GM21723 (cell line): ENCODE data around the gene ABLIM2.

Source experiments
- ATAC-seq: cut with Tn5 transposase; IDR thresholded peaks from one replicate; pipeline ENCODE4 v1.9.1; 2021; ENCODE audit warnings: mild to moderate bottlenecking, moderate library complexity; ENCODE audit not compliant: unreplicated experiment

Gene ABLIM2

GRCh38 chr4:8033829-8034528 lies 124.6 kb downstream of the ABLIM2 start:
- ATAC-seq: no peak

DNA sequence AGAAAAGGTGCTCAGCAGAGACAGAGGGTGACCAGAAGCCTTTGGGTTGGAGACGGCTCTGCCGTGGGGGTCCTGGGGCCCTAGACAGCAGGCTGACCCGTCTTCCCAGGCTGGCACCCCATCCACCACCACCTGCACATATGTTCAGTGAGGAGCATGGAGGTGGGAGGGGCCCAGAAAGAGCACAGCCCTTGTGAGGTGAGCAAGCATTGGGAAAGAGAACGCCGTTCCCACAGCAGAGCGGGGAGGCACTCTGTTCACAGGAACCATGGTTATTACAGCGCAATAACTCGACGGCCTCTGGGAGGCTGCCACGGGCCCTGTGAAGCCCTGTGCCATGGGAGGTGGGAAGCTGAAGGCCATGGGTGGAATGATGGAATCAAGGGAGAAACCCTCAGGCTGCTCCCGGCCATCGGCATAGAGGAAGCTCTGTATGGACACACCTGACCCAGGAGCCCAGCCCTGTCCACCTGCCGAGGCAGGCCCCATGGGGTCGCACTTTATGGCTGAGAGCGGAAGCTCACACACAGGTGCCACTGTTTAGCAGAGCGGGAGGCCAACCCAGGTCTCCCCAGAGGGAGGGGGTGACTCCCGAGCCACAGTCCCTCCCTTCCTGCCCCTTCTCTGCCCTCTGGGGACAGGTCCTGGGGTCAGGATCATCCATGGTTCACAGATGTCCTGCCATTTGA lies 125.4 kb downstream of the ABLIM2 start:
- ATAC-seq: no peak

- ATAC-seq: no peak
Measured at GRCh38 chr4:8032381-8032780, 126.2 kb downstream of the ABLIM2 start.

GRCh38 chr4:8030121-8030781 lies 128.4 kb downstream of the ABLIM2 start:
- no peak for ATAC-seq

GRCh38 chr4:8029689-8030088 lies 128.9 kb downstream of the ABLIM2 start:
- no peak for ATAC-seq

- no peak for ATAC-seq
Measured at GRCh38 chr4:8028884-8029568, 129.6 kb downstream of the ABLIM2 start.

DNA sequence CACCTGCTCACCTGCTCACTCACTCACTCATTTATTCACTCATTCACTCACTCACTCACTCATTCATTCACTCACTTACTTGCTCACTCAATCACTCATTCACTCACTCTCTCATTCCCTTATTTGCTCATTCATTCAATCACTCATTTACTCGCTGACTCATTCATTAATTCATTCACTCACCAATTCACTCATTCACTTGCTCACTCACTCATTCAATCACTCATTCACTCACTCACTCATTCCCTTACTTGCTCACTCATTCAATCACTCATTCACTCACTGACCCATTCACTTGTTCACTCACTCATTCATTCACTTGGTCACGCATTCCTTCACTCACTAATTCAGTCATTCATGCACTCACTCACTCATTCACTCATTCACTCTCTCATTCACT lies 130.2 kb downstream of the ABLIM2 start:
- ATAC-seq: no peak

GRCh38 chr4:8026453-8026852 lies 132.2 kb downstream of the ABLIM2 start:
- ATAC-seq: no peak

GRCh38 chr4:8025668-8026067 lies 132.9 kb downstream of the ABLIM2 start:
- ATAC-seq: no peak

GRCh38 chr4:8024073-8024786 lies 134.4 kb downstream of the ABLIM2 start:
- no peak for ATAC-seq

GRCh38 chr4:8023696-8024033 lies 134.9 kb downstream of the ABLIM2 start:
- no peak for ATAC-seq

DNA sequence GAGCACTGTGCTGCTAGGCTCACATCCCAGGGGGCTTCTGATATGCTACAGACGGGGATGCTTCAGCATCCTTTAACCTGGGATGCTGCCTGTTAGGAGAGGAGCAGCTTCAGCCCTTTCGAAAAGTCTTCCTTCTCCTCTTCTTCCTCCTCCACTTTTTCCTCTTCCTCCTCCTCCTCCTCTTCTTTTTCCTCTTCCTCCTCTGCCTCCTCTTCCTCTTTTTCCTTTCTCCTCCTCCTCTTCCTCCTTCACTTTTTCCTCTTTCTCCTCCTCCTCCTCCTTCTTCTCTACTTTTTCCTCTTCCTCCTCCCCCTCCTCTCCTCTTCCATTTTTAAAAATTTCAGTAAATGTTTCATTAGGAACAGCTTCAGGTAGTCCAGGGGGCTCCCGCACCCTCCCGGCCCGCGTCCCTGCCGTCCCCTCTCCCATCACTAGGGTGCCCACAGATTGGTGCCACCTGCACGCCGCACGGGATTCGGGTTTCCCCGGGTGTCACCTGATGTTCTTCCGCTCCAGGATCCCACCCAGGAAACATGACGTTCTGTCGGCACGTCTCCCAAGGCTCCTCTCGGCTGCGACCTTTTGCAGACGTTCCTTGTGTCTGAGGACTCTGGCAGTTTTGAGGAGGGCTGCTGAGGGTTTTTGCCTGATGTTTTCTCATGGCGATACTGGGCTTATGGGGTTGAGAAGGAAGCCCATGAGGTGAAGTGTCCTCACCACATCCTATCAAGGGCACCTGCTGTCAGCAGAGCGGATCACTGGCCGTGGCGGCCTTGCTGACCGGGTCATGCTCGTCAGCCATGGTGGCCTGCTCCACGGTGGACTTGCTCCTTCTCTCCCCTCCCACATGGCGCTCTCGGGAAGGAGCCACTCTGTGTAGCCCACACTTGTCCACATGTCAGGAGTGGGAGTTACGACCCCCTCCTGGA lies 135.6 kb downstream of the ABLIM2 start:
- ATAC-seq: no peak

- no peak for ATAC-seq
Measured at GRCh38 chr4:8021796-8022195, 136.8 kb downstream of the ABLIM2 start.

DNA sequence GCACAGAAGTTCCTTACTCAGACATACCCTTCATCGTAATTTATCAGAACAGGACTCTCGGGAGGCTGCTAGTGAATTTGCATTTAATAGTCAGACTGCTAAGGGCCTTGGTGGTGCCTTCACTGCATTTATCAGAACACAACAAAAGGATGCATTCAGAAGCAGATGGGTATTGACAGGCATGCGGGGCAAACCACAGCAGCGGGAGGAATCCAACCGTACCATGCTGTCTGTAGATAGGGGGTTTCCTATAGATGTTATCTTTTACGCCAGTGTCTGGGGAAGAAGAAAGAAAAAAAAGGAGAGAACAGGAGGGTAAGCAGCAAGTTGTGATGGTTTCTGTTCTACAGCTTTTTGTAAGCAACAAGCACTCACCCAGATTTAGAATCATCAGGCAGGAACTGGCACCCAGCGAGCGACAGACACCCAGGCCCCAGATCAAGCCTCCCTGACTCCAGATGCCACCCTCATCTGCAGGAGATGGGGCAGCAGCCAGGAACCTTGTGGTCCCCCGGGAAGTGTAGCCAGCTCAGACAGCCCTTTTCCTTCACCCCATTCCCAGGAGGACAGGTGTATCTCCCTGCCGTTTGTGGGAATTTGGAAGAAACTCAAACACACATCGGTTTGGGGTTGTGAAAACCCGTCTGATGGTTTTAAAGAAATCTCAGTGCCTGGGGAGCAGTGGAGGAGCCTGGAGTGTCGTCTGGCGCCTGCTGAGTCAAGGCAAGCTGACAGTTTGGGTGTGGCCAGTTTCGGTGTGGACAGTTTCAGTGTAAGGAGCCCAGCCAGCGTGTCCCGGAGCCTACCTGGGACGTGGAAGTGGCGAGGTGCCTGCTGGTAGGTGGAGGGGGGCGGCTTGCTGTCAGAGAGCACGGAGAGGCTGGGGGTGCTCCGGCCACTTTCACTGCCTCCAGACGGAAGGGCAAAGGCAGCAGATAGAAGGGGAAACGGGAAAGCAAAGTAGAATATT lies 138.9 kb downstream of the ABLIM2 start:
- ATAC-seq: no peak

GRCh38 chr4:8016527-8016926 lies 142.1 kb downstream of the ABLIM2 start:
- ATAC-seq: no peak

- ATAC-seq: no peak
Measured at GRCh38 chr4:8015512-8015911, 143.1 kb downstream of the ABLIM2 start.

DNA sequence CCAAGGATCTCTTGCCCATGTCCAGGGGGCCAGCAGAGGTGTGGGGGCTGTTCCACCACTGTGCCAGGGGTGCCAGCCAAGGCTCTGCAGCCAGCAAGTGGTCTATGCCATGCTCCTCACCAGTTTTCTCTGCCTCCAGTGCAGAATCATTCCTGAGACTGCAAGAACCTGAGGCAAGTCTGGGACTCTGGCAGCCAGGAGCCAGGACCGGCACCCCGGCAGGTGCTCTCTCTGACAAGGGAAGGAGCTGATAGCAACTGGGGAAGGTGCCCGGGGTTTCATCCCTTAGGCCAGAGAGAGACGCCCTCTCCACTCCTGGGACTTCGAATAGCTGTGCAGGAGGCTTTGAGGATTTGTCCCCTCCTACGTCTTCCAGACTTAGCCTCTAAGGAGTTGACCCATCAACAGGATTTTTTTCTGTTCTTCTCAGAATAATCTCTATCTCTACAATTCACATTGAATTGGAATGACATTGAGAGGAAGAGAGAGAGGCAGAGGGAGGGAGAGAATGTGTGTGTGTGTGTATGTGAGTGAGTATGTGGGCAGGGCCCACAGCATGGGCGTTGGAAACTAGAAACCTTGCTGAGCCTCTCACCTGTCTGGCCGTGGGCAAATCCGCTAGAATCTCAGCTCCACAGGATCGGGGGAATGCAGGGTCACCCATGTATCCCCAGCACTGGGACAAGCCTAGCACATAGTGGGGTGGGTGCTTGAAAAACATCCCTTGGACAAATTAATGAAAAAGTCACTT lies 144.5 kb downstream of the ABLIM2 start:
- ATAC-seq: no peak

GRCh38 chr4:8012517-8012916 lies 146.1 kb downstream of the ABLIM2 start:
- no peak for ATAC-seq
